Measurements from ENCODE around the gene UROS. TPM values are rescaled to one million over a fixed set of nuclear protein-coding genes. Genes with fewer than 3 reads are reported as not detected.

Gene UROS
- 53.9 to 58.7 TPM (median 55.6 TPM) in 5 replicates for total RNA-seq (2022; extraction: Qiagen RNA extraction)

DNA sequence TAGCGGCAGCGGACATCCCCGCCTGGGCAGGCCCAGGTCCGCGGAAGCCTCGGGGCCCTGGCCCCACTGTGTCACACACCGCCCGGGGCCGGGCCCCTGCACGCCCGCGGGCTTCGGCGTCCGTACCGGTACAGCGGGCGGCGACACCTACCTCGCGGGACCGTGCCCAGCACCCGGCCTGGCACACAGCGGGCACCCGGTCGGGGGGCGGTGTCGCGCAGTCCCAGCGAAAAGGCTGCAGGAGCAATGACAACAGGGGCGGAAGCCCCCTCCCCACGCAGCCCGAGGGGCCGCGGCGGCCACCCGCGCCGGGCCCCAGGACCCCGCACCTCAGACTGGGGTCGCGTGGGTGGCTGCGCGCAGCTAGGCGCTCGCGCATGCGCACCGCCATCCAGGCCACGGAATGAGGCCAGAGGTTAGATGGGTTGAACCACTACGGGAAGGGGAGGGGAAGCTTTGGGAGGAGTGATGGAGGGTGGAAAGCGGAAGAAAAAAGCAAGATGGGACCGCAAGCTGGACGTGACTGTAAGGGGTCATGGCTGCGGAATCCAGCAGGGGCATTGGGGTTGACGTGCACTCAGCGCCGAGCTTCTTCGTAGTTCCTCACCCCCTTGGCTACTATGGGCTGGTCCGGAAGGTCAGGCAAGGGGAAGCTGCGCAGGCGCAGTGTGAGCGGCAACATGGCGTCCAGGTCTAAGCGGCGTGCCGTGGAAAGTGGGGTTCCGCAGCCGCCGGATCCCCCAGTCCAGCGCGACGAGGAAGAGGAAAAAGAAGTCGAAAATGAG, at the start of gene UROS, which contains the start of gene BCCIP:
TSS of gene UROS (minus strand) at position 381 of the 785 bp plus-strand sequence. CDS start 6,759 bp downstream, outside the sequence.
TSS of gene BCCIP (plus strand) at position 669 of the 785 bp plus-strand sequence. CDS start at position 681, 12 bp downstream.

DNA sequence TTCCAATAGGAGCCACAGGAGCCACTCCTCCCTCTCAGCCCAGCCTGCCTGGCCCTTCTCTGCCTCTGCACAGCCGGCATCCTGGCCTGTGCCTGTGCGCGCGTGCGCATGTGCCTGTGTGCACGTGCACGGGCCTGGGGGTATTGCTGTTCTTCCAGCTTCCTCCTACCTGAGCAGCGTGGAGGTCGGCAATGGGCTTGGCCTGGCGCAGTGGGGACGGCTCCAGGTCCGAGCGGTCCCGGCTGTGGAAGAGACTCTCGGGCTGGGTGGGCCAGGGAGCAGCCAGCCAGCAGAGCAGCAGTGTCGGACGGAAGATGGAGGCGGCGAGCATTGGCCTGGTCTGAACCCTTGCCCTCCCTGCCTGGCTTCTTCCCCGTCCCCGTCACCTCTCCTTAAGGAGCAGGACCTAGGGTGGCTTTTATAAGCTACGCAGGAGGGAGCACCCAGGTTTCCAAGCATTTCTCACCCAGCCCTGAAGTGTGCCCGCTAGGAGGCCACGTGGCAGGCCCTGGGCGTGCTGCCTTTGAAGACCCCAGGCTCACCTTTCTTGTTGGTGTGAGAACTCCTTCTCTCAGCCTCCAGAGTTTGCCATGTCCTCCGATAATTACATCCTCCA, 47.5 kb downstream of the UROS start, which contains the start of gene MMP21:
TSS of gene MMP21 (minus strand) at position 331 of the 616 bp plus-strand sequence. CDS start at position 331, 0 bp downstream.

Other genes with a start within 250 kb of the UROS start
- not detected in 5 replicates for gene TEX36, start 140.1 kb downstream of the UROS start, total RNA-seq (2022; extraction: Qiagen RNA extraction)
- gene EDRF1, start 103.5 kb downstream of the UROS start, total RNA-seq (2022; extraction: Qiagen RNA extraction): 12.7 to 14.5 TPM (median 14.1 TPM) in 5 replicates
- 0.03 TPM in 1 of 5 replicates, not detected in the others for gene MMP21, start 47.4 kb downstream of the UROS start, total RNA-seq (2022; extraction: Qiagen RNA extraction)
- gene BCCIP, start 288 bp upstream of the UROS start, total RNA-seq (2022; extraction: Qiagen RNA extraction): 89.7 to 116 TPM (median 97.9 TPM) in 5 replicates
- gene DHX32, start 58.0 kb upstream of the UROS start, total RNA-seq (2022; extraction: Qiagen RNA extraction): 28.4 to 37.6 TPM (median 33.0 TPM) in 5 replicates
- gene FANK1, start 73.3 kb upstream of the UROS start, total RNA-seq (2022; extraction: Qiagen RNA extraction): 1.8 to 2.7 TPM (median 2.2 TPM) in 5 replicates

All from A549 treated with AZD2906 at 1 μM for 4 hours (cell line).